ENCODE data around the gene KNTC1. TPM values are rescaled to one million over a fixed set of nuclear protein-coding genes. Genes with fewer than 3 reads are reported as not detected.
"Not testable (repeated sequence)": the region's sequence is repeated elsewhere in the genome, so short reads cannot be mapped to it uniquely, and the experiment has no call there.

The KNTC1 gene
- total RNA-seq, 2 donors from 2014 or later = 2.2 to 3.0 TPM

DNA sequence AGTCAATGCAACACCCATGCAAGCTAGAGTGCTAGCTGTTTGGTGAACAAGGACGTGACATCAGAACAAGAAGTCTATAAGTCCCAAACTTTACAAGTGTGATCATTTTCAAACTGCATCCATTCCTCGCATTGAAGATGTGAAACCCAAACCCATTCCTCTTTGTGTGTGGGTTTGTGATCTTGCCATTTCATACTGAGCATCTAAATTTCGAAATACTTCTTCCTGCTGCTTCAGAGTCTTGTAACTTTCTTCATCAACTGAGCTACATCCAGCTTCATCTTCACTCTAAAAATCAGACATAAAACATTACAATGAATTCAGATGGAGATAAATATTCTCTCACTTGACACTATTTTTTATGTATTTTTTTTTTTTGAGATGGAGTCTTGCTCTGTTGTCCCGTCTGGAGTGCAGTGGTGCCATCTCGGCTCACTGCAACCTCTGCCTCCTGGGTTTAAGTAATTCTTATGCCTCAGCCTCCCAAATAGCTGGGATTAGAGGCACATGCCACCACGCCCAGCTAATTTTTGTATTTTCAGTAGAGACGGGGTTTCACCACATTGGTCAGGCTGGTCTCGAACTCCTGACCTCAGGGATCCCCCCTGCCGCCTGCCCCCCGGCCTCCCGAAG, 21.5 kb upstream of the KNTC1 start:
- Histone ChIP-seq H3K4me3 (no peak overlapping the region), H3K27ac (no peak overlapping the region), H3K9me3 (no peaks in the 10 kb centered on the region), H3K27me3 (no peaks in the 10 kb centered on the region), H3K36me3 (peaks cover 75% of the 10 kb centered on the region), H3K4me1 (peaks cover 0 to 11% of the 10 kb centered on the region in 2 donors)
- no peak for DNase-seq (ENCODE audit: low spot score)
- TF ChIP-seq, protein P1, sequence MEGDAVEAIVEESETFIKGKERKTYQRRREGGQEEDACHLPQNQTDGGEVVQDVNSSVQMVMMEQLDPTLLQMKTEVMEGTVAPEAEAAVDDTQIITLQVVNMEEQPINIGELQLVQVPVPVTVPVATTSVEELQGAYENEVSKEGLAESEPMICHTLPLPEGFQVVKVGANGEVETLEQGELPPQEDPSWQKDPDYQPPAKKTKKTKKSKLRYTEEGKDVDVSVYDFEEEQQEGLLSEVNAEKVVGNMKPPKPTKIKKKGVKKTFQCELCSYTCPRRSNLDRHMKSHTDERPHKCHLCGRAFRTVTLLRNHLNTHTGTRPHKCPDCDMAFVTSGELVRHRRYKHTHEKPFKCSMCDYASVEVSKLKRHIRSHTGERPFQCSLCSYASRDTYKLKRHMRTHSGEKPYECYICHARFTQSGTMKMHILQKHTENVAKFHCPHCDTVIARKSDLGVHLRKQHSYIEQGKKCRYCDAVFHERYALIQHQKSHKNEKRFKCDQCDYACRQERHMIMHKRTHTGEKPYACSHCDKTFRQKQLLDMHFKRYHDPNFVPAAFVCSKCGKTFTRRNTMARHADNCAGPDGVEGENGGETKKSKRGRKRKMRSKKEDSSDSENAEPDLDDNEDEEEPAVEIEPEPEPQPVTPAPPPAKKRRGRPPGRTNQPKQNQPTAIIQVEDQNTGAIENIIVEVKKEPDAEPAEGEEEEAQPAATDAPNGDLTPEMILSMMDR (IDR thresholded peaks at IDR 0.05) = no peak

DNA sequence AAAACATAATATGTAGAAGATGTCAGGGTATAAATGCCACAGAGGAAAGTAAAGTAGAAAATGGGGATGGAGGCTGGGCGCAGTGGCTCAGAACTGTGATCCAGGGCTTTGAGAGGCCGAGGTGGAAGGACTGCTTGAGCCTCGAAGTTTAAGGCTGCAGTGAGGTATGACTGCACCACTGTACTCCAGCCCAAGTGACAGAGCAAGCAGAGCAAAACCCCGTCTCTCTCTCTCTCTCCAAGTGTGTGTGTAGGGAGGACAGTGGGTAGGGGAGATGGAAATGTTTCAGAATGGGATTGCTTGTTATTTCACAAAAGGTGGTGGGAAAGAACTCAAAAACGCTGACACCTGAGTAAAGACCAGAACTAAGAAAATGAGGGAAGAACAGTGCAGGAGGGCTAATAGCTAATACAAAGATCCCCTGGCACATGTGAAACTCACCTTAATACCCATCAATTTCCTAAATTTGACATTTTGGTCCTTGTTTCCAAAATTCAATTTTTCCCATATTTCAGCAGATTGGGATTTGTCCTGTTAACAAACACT, 20.6 kb upstream of the KNTC1 start:
- DNase-seq (ENCODE audit: low spot score) = no peak
- TF ChIP-seq, protein P1 (IDR thresholded peaks at IDR 0.05) = no peak
- H3K9me3 ChIP-seq = no peaks in the 10 kb centered on the region
- H3K27me3 ChIP-seq = no peaks in the 10 kb centered on the region
- H3K27ac ChIP-seq = no peak overlapping the region
- peaks cover 84% of the 10 kb centered on the region for H3K36me3 ChIP-seq
- H3K4me3 ChIP-seq = no peak overlapping the region
- H3K4me1 ChIP-seq = peaks cover 0 to 6% of the 10 kb centered on the region in 2 donors

DNA sequence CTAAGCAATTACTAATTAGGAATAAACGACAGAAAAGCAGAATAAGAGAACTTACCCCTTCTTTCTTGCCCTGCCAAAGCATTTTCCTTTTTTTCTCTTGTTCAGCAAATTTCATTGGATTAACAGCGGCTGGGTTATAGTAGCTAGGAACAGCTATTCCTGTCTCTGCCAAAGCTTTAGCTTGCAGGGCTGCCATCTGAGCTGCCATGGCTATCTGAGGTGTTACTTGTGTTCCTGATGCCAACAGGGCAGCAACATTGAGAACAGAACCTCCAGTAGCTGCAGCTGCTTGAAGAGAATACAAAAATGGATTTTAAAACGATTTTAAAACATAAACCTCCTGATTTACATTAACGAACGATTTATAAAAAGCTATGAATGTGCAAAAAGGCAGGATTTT, 18.9 kb upstream of the KNTC1 start:
- Histone ChIP-seq H3K9me3 (no peaks in the 10 kb centered on the region), H3K27ac (no peak overlapping the region), H3K36me3 (peaks cover 98% of the 10 kb centered on the region), H3K27me3 (no peaks in the 10 kb centered on the region), H3K4me3 (no peak overlapping the region), H3K4me1 (peaks cover 0 to 6% of the 10 kb centered on the region in 2 donors)
- DNase-seq (ENCODE audit: low spot score) = no peak
- TF ChIP-seq, protein P1 (IDR thresholded peaks at IDR 0.05) = no peak

DNA sequence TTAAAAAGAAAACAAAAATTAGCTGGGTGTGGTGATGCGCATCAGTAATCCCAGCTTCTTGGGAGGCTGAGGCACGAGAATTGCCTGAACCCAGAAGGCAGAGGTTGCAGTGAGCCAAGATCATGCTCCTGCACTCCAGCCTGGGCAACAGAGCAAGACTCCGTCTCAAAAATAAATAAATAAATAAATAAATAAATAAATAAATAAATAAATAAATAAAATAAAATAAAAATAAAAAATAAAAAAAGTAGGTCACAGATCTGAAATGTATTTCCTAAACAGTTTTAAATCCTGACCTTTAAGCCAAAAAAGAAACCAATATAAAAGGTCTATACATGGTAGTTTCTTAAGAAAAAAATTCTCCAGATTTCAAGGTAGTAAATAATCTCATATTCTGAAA, 14.0 kb upstream of the KNTC1 start:
- not testable (repeated sequence) for H3K4me1 ChIP-seq; DNase-seq (ENCODE audit: low spot score); H3K27ac ChIP-seq; H3K9me3 ChIP-seq; H3K27me3 ChIP-seq; H3K4me3 ChIP-seq
- peaks cover 95% of the 10 kb centered on the region for H3K36me3 ChIP-seq

DNA sequence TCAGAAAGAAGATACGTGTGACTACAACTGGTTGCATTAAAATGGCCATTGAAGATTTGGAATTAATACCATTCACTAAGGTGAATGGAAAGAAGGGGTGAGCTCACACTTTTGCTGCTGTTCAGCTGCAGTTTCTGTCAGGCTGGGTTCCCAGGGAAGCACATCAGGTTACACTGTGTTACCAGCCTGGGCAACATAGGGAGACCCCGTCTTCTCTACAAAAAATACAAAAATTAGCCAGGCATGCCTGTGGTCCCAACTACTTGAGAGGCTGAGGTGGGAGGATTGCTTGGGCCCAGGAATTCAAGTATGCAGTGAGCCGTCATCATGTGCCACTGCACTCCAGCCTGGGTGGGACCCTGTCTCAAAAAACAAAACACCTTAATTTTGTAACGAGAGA, 13.4 kb upstream of the KNTC1 start:
- DNase-seq (ENCODE audit: low spot score) = no peak
- H3K36me3 ChIP-seq = peaks cover 95% of the 10 kb centered on the region
- no peaks in the 10 kb centered on the region for H3K27me3 ChIP-seq
- peaks cover 0 to 5% of the 10 kb centered on the region in 2 donors for H3K4me1 ChIP-seq
- TF ChIP-seq, protein P1 (IDR thresholded peaks at IDR 0.05) = no peak
- no peak overlapping the region for H3K27ac ChIP-seq
- H3K9me3 ChIP-seq = no peaks in the 10 kb centered on the region
- H3K4me3 ChIP-seq = no peak overlapping the region

DNA sequence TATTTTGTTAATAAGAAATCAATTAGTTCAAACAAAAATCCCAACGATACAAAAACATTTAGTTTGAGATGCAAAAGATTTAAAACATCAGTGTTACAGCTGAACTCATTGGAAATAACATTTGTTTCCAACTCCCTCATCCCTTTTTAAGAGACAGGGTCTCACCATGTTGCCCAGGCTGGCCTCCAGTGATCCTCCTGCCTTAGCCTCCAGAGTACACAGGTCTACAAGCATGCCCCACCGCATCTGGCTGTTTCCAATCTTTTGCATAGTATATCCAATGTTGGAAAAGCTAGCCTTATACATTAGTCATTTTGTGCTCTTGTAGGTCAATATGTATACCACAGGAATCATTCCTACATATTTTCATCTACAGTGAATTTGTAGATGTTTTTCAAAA, 11.8 kb upstream of the KNTC1 start:
- Histone ChIP-seq H3K27ac (no peak overlapping the region), H3K4me1 (peaks cover 0 to 5% of the 10 kb centered on the region in 2 donors), H3K4me3 (no peak overlapping the region), H3K9me3 (no peaks in the 10 kb centered on the region), H3K36me3 (peaks cover 95% of the 10 kb centered on the region), H3K27me3 (no peaks in the 10 kb centered on the region)
- DNase-seq (ENCODE audit: low spot score) = no peak
- TF ChIP-seq, protein P1 (IDR thresholded peaks at IDR 0.05) = no peak
